GM12878 (cell line): ENCODE measurements around the gene KIF20A. TPM values are rescaled to one million over a fixed set of nuclear protein-coding genes. Genes with fewer than 3 reads are reported as not detected.

ENCODE experiments used
- ATAC-seq: fragments of 200-7000 bp; cut with Tn5 transposase; 3 replicates; pipeline ENCODE4 v1.9.1; 2020; ENCODE audit warnings: mild to moderate bottlenecking, moderate library complexity
- BruUV-seq: library from RNA; stranded (reverse); fragments of 400-500 nt; replicated peaks from 2 replicates; lab custom pipeline; 2021; lab: Mats Ljungman, UMichigan
- CTCF ChIA-PET: fragments of 300-600 bp; sonication (Branson Sonifier 250); formaldehyde crosslinking; extraction: SDS; loops from one replicate; lab custom pipeline; 2021; ENCODE audit warnings: inconsistent platforms; lab: Yijun Ruan, JAX
- POLR2A ChIA-PET: fragments of 350-600 bp; formaldehyde crosslinking; extraction: SDS; loops from one replicate; lab custom pipeline; 2021; ENCODE audit warnings: inconsistent platforms; lab: Charles Lee
- RAD21 ChIA-PET: fragments of 300-600 bp; sonication (Branson Sonifier 250); formaldehyde crosslinking; loops from one replicate; lab custom pipeline; 2023; ENCODE audit warnings: antibody characterized with exemption; ENCODE audit not compliant: unreplicated experiment; lab: Charles Lee
- SMC1A ChIA-PET: fragments of 300-600 bp; sonication (Branson Sonifier 250); formaldehyde crosslinking; loops from one replicate; lab custom pipeline; 2023; ENCODE audit not compliant: unreplicated experiment, uncharacterized antibody; lab: Charles Lee
- DNase-seq: peaks from one replicate; pipeline ENCODE4 v3.0.0-alpha.2; 2011; ENCODE audit warnings: low read depth, low spot score
- FAIRE-seq: peaks from 3 replicates; lab custom pipeline; 2011; peaks lifted over from hg19 to GRCh38; lab: Jason Lieb, UNC
- H2AFZ ChIP-seq: 2 replicates; pipeline ENCODE4 v1.6.0; 2011; ENCODE audit warnings: low read depth, low read length, control low read depth; ENCODE audit not compliant: control insufficient read depth
- H3K27ac ChIP-seq: 2 replicates; pipeline ENCODE4 v1.5.1; 2011; ENCODE audit warnings: control low read depth; ENCODE audit not compliant: control insufficient read depth, insufficient read depth
- H3K27me3 ChIP-seq, 2 experiments: replicated peaks in 1 of 2; 2 replicates each; pipeline versions ENCODE4 v1.6.0 to v1.6.1; 2011; ENCODE audit warnings: low read length in 1 of 2; ENCODE audit not compliant: control insufficient read depth in 2 of 2, insufficient read depth in 2 of 2
- H3K36me3 ChIP-seq, 2 experiments: 2 replicates each; pipeline ENCODE4 v1.5.1; 2011; ENCODE audit warnings: low read length in 1 of 2; ENCODE audit not compliant: control insufficient read depth in 2 of 2, insufficient read depth in 2 of 2
- H3K4me1 ChIP-seq: 2 replicates; pipeline ENCODE4 v1.6.1; 2011; ENCODE audit warnings: mild to moderate bottlenecking, low read length, moderate library complexity, mixed read lengths; ENCODE audit not compliant: control insufficient read depth, insufficient read depth
- H3K4me2 ChIP-seq: 2 replicates; pipeline ENCODE4 v1.6.0; 2011; ENCODE audit warnings: control low read depth; ENCODE audit not compliant: control insufficient read depth, insufficient read depth
- H3K4me3 ChIP-seq: fragments of 200-600 bp; sonication (generic); 2 replicates; pipeline ENCODE4 v1.5.1; 2016
- H3K79me2 ChIP-seq: 2 replicates; pipeline ENCODE4 v1.6.0; 2011; ENCODE audit warnings: low read length; ENCODE audit not compliant: control insufficient read depth, insufficient read depth
- H3K9ac ChIP-seq: 2 replicates; pipeline ENCODE4 v1.8.0; 2011; ENCODE audit warnings: low read length, control low read depth, mixed read lengths; ENCODE audit not compliant: control insufficient read depth, insufficient read depth
- H3K9me3 ChIP-seq: replicated peaks from 3 replicates; pipeline ENCODE4 v1.5.1; 2011; ENCODE audit warnings: mild to moderate bottlenecking, low read length; ENCODE audit not compliant: control insufficient read depth, insufficient read depth
- H4K20me1 ChIP-seq: 2 replicates; pipeline ENCODE4 v1.6.0; 2011; ENCODE audit not compliant: control insufficient read depth, insufficient read depth
- ASH2L ChIP-seq: fragments of 300-600, 200-600 bp; sonication (generic); IDR thresholded peaks from 2 replicates; pipeline ENCODE4 v1.6.1; 2017; ENCODE audit warnings: low read depth, mild to moderate bottlenecking, borderline replicate concordance
- BHLHE40 ChIP-seq, 2 experiments: fragments of 450-650 bp in 1 of 2; IDR thresholded peaks; 2 replicates each; pipeline ENCODE4 v1.6.1; 2011 to 2017; ENCODE audit warnings: low read depth in 2 of 2, borderline replicate concordance in 1 of 2, improper control_type of control experiment in 1 of 2, low read length in 1 of 2, mild to moderate bottlenecking in 1 of 2
- EED ChIP-seq: sonication (generic); IDR thresholded peaks from 2 replicates; pipeline ENCODE4 v1.6.1; 2016; ENCODE audit warnings: antibody characterized with exemption, low read depth
- IKZF2 ChIP-seq, 2 experiments: fragments of 450-650 bp; IDR thresholded peaks; 2 replicates each; pipeline ENCODE4 v1.6.1; 2017; ENCODE audit warnings: mild to moderate bottlenecking in 2 of 2, moderate library complexity in 2 of 2
- MEF2A ChIP-seq: IDR thresholded peaks from 2 replicates; pipeline ENCODE4 v1.6.1; 2011; ENCODE audit warnings: low read depth, mild to moderate bottlenecking, low read length, moderate library complexity; ENCODE audit not compliant: insufficient read depth
- NFYA ChIP-seq: IDR thresholded peaks from 2 replicates; pipeline ENCODE4 v1.6.1; 2011; ENCODE audit warnings: low read depth, mild to moderate bottlenecking, low read length, improper control_type of control experiment, borderline replicate concordance
- PAX8 ChIP-seq: fragments of 450-650 bp; IDR thresholded peaks from 2 replicates; pipeline ENCODE4 v1.6.1; 2017; ENCODE audit warnings: mild to moderate bottlenecking, moderate library complexity
- RAD21 ChIP-seq: IDR thresholded peaks from 2 replicates; pipeline ENCODE4 v1.6.1; 2011; ENCODE audit warnings: mild to moderate bottlenecking, low read depth, low read length, moderate library complexity; ENCODE audit not compliant: insufficient read depth
- SMC3 ChIP-seq: IDR thresholded peaks from 2 replicates; pipeline ENCODE4 v1.6.1; 2011; ENCODE audit warnings: low read length, improper control_type of control experiment, borderline replicate concordance
- ZNF384 ChIP-seq: IDR thresholded peaks from 2 replicates; pipeline ENCODE4 v1.6.1; 2012; ENCODE audit warnings: low read depth, mild to moderate bottlenecking, low read length, improper control_type of control experiment, borderline replicate concordance
- ZNF622 ChIP-seq: fragments of 450-650 bp; IDR thresholded peaks from 2 replicates; pipeline ENCODE4 v1.6.1; 2017; ENCODE audit warnings: mild to moderate bottlenecking, inconsistent platforms
- WGBS: methylation state at CpG from one replicate; pipeline ENCODE4 v1.1.6; 2016; ENCODE audit warnings: low lambda C conversion rate; ENCODE audit not compliant: insufficient replicate concordance, insufficient coverage; ENCODE audit errors: missing lambda C conversion rate; 5-methylcytosine and 5-hydroxymethylcytosine counted together
- in situ Hi-C: fragments of 300-500 bp; cut with MboI; formaldehyde crosslinking; loops from 9 replicates; pipeline ENCODE4 v1.14.3; 2018; ENCODE audit warnings: mixed read lengths
- intact Hi-C: fragments of 100-400 bp; cut with micrococcal nuclease; formaldehyde crosslinking; loops from one replicate; pipeline ENCODE4 v1.14.2; 2022; ENCODE audit not compliant: unreplicated experiment
- polyA plus RNA-seq, 11 experiments: library from polyadenylated mRNA; depleted of rRNA in 4 of 11; unstranded in 6 of 11; stranded (reverse) in 5 of 11; fragments of >200 nt; fragmentation: Nextera tagmentation in 4 of 11; fragmentation: Illumina TruSeq in 1 of 11; extraction: Ambion mirVana in 4 of 11; extraction: Trizol in 1 of 11; gene quantifications; 1 replicate in 1 of 11; 2 replicates in 10 of 11; pipeline versions ENCODE4 v1.2.1 to v1.2.3, GENCODE V29; 2011 to 2016; ENCODE audit warnings: inconsistent platforms in 2 of 11, missing spikeins in 2 of 11, low read depth in 1 of 11
- total RNA-seq, 4 experiments: library from RNA; depleted of rRNA in 3 of 4; stranded (reverse); fragments of >200 nt in 3 of 4; fragmentation: Illumina TruSeq in 1 of 4; extraction: Trizol in 1 of 4; gene quantifications; 2 replicates each; pipeline versions ENCODE4 v1.2.1 to v1.2.3, GENCODE V29; 2013 to 2021
- TF ChIP-seq, protein P1 (sequence below): fragments of 450-650 bp; IDR thresholded peaks from 2 replicates; pipeline ENCODE4 v1.6.1; 2014; ENCODE audit warnings: mild to moderate bottlenecking
- TF ChIP-seq, protein P2 (sequence below): fragments of 450-650 bp; IDR thresholded peaks from 2 replicates; pipeline ENCODE4 v1.6.1; 2017; ENCODE audit warnings: antibody characterized with exemption, mild to moderate bottlenecking, moderate library complexity
- TF ChIP-seq, protein P3 (sequence below): fragments of 450-650 bp; formaldehyde crosslinking; IDR thresholded peaks from 2 replicates; pipeline ENCODE4 v1.4.0; 2022; ENCODE audit warnings: mild to moderate bottlenecking, moderate library complexity
- TF ChIP-seq, protein P4 (sequence below): fragments of 450-650 bp; conservative IDR thresholded peaks from 2 replicates; pipeline ENCODE4 v1.6.1; 2017; ENCODE audit warnings: mild to moderate bottlenecking, moderate library complexity

Gene KIF20A
- total and polyA plus RNA-seq, 10 of the 15 experiments (the other 5 are each of a cell fraction or from before 2014, with no cell fraction given), result 20.7 to 61.9 (median 45.3) TPM

DNA sequence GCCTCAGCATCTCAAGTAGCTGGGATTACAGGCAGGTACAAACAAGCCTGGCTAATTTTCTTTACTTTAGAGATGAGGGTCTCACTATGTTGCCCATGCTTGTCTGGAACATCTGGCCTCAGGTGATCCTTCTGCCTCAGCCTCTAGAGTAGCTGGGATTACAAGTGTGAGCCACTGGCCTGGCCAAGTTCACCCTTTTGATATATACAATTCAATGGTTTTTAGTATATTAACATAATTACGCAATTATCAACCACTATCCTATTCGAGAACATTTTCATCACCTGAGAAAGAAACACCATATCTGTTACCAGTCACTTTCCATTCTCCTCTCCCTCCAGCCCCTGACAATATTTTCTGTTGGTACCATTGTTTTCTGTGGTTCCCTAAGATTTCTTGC lies 37.9 kb downstream of the KIF20A start:
- Histone ChIP-seq H3K4me1 (no peaks in the 10 kb centered on the region; the same call in 1 of the 2 replicates), H3K9ac (no peak overlapping the region), H3K79me2 (peaks cover 13% of the 10 kb centered on the region), H2AFZ (no peak overlapping the region), H3K27me3 (no peaks in the 10 kb centered on the region), H3K27ac (no peak overlapping the region), H3K9me3 (no peaks in the 10 kb centered on the region), H4K20me1 (no peaks in the 10 kb centered on the region), H3K4me3 (no peak overlapping the region), H3K36me3 (no peaks in the 10 kb centered on the region), H3K4me2 (no peak overlapping the region)
- ChIA-PET POLR2A (no interaction called here), SMC1A (no interaction called here), RAD21 (no interaction called here), CTCF (interaction anchor here (1.9 kb wide), 1 partner anchor 66 kb away, joined by 4 read pairs; no protein-coding TSS in a partner anchor)
- intact Hi-C loops, result no loop called here
- WGBS, result 74% methylated on average over 2 of the region's 2 CpGs
- DNase-seq (no peak), ATAC-seq (no peak), FAIRE-seq (no peak)
- no TSS peak for BruUV-seq
- in situ Hi-C loops, result no loop called here
- TF ChIP-seq, protein P1, sequence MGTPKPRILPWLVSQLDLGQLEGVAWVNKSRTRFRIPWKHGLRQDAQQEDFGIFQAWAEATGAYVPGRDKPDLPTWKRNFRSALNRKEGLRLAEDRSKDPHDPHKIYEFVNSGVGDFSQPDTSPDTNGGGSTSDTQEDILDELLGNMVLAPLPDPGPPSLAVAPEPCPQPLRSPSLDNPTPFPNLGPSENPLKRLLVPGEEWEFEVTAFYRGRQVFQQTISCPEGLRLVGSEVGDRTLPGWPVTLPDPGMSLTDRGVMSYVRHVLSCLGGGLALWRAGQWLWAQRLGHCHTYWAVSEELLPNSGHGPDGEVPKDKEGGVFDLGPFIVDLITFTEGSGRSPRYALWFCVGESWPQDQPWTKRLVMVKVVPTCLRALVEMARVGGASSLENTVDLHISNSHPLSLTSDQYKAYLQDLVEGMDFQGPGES, result no peak
- TF ChIP-seq ASH2L, result no peak
- TF ChIP-seq, protein P2, sequence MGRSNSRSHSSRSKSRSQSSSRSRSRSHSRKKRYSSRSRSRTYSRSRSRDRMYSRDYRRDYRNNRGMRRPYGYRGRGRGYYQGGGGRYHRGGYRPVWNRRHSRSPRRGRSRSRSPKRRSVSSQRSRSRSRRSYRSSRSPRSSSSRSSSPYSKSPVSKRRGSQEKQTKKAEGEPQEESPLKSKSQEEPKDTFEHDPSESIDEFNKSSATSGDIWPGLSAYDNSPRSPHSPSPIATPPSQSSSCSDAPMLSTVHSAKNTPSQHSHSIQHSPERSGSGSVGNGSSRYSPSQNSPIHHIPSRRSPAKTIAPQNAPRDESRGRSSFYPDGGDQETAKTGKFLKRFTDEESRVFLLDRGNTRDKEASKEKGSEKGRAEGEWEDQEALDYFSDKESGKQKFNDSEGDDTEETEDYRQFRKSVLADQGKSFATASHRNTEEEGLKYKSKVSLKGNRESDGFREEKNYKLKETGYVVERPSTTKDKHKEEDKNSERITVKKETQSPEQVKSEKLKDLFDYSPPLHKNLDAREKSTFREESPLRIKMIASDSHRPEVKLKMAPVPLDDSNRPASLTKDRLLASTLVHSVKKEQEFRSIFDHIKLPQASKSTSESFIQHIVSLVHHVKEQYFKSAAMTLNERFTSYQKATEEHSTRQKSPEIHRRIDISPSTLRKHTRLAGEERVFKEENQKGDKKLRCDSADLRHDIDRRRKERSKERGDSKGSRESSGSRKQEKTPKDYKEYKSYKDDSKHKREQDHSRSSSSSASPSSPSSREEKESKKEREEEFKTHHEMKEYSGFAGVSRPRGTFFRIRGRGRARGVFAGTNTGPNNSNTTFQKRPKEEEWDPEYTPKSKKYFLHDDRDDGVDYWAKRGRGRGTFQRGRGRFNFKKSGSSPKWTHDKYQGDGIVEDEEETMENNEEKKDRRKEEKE, result no peak
- no peak for TF ChIP-seq BHLHE40 (IDR thresholded peaks at IDR 0.05; ENCODE audit: borderline replicate concordance in 1 of 2, low read depth in 2 of 2, low read length in 1 of 2)
- TF ChIP-seq SMC3, result no peak
- TF ChIP-seq ZNF384, result no peak
- TF ChIP-seq MEF2A, result no peak
- TF ChIP-seq ZNF622, result no peak
- TF ChIP-seq, protein P3, sequence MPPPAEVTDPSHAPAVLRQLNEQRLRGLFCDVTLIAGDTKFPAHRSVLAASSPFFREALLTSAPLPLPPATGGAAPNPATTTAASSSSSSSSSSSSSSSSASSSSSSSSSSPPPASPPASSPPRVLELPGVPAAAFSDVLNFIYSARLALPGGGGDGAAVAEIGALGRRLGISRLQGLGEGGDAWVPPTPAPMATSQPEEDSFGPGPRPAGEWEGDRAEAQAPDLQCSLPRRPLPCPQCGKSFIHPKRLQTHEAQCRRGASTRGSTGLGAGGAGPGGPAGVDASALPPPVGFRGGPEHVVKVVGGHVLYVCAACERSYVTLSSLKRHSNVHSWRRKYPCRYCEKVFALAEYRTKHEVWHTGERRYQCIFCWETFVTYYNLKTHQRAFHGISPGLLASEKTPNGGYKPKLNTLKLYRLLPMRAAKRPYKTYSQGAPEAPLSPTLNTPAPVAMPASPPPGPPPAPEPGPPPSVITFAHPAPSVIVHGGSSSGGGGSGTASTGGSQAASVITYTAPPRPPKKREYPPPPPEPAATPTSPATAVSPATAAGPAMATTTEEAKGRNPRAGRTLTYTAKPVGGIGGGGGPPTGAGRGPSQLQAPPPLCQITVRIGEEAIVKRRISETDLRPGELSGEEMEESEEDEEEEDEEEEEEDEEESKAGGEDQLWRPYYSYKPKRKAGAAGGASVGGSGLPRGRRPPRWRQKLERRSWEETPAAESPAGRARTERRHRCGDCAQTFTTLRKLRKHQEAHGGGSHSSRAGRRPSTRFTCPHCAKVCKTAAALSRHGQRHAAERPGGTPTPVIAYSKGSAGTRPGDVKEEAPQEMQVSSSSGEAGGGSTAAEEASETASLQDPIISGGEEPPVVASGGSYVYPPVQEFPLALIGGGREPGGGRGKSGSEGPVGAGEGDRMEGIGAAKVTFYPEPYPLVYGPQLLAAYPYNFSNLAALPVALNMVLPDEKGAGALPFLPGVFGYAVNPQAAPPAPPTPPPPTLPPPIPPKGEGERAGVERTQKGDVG, result no peak
- no peak for TF ChIP-seq RAD21
- no peak for TF ChIP-seq PAX8
- no peak for TF ChIP-seq EED
- TF ChIP-seq IKZF2 (IDR thresholded peaks at IDR 0.05), result no peak
- TF ChIP-seq, protein P4, sequence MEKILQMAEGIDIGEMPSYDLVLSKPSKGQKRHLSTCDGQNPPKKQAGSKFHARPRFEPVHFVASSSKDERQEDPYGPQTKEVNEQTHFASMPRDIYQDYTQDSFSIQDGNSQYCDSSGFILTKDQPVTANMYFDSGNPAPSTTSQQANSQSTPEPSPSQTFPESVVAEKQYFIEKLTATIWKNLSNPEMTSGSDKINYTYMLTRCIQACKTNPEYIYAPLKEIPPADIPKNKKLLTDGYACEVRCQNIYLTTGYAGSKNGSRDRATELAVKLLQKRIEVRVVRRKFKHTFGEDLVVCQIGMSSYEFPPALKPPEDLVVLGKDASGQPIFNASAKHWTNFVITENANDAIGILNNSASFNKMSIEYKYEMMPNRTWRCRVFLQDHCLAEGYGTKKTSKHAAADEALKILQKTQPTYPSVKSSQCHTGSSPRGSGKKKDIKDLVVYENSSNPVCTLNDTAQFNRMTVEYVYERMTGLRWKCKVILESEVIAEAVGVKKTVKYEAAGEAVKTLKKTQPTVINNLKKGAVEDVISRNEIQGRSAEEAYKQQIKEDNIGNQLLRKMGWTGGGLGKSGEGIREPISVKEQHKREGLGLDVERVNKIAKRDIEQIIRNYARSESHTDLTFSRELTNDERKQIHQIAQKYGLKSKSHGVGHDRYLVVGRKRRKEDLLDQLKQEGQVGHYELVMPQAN, result no peak
- TF ChIP-seq NFYA, result no peak
